Ishikawa (cell line): Measurements from ENCODE around the gene DQX1.

Experiments used
- CEBPB ChIP-seq: IDR thresholded peaks from 2 replicates; pipeline ENCODE4 v1.6.1; 2012
- CREB1 ChIP-seq: IDR thresholded peaks from 2 replicates; pipeline ENCODE4 v1.6.1; 2012; ENCODE audit warnings: low read depth
- NFIC ChIP-seq: IDR thresholded peaks from 2 replicates; pipeline ENCODE4 v1.6.1; 2012
- TAF1 ChIP-seq: IDR thresholded peaks from 2 replicates; pipeline ENCODE4 v1.6.1; 2012; ENCODE audit warnings: low read depth, mild to moderate bottlenecking
- TEAD4 ChIP-seq: IDR thresholded peaks from 2 replicates; pipeline ENCODE4 v1.6.1; 2012
- TF ChIP-seq, protein P1 (sequence below): IDR thresholded peaks from 2 replicates; pipeline ENCODE4 v1.6.1; 2012

DNA sequence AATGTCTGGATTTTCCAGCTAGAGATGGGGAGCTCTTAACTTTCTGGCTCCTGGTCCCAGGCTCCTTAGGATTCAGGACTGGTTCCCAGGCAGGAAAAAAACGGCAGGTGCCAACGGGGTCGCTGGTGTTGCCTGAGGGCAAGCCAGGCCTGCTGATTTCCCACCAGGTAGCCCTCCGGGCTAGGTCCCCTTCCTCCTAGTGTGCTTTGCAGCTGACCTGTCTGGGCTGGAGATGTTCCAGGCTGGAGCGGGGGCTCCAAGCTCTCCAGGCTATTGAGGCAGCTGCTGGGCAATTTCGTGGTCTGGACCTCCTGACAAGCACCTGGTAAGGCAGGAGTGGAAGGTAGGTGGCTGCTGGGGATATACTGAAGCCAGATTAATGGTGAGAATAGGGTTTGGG, 51.5 kb downstream of the DQX1 start:
- TF ChIP-seq NFIC, result no peak
- TF ChIP-seq CREB1, result no peak
- TF ChIP-seq, protein P1, sequence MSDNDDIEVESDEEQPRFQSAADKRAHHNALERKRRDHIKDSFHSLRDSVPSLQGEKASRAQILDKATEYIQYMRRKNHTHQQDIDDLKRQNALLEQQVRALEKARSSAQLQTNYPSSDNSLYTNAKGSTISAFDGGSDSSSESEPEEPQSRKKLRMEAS, result no peak
- TF ChIP-seq TEAD4, result no peak
- TF ChIP-seq TAF1, result no peak
- TF ChIP-seq CEBPB, result no peak
